OCI-LY1 (cell line): ENCODE results near the gene TRIM2.

ENCODE experiments used
- H2AFZ ChIP-seq: fragments of 200-600 bp; sonication (generic), shearing (Covaris generic); 2 replicates; pipeline ENCODE4 v1.6.0; 2014; ENCODE audit warnings: antibody characterized with exemption, mild to moderate bottlenecking, low read length
- H3F3A ChIP-seq: fragments of 200-600 bp; sonication (generic), shearing (Covaris generic); 2 replicates; pipeline ENCODE4 v1.6.0; 2014; ENCODE audit warnings: mild to moderate bottlenecking, antibody characterized with exemption, low read length, moderate library complexity; ENCODE audit not compliant: insufficient read depth
- H3K27ac ChIP-seq: fragments of 200-600 bp; sonication (generic); 2 replicates; pipeline ENCODE4 v1.5.1; 2014; ENCODE audit warnings: low read length, mixed run types, mild to moderate bottlenecking, low read depth; ENCODE audit not compliant: poor library complexity, severe bottlenecking
- H3K27me3 ChIP-seq: fragments of 200-600 bp; sonication (generic); 2 replicates; pipeline ENCODE4 v1.6.0; 2014; ENCODE audit warnings: antibody characterized with exemption, mild to moderate bottlenecking, low read length, moderate library complexity; ENCODE audit not compliant: insufficient read depth
- H3K36me3 ChIP-seq: fragments of 200-600 bp; sonication (generic); 2 replicates; pipeline ENCODE4 v1.6.1; 2014; ENCODE audit warnings: mild to moderate bottlenecking, antibody characterized with exemption, low read length, moderate library complexity, mixed read lengths; ENCODE audit not compliant: insufficient read depth
- H3K4me1 ChIP-seq: fragments of 200-600 bp; sonication (generic); 2 replicates; pipeline ENCODE4 v1.5.1; 2014; ENCODE audit warnings: mild to moderate bottlenecking, low read length, moderate library complexity; ENCODE audit not compliant: insufficient read depth, severe bottlenecking
- H3K4me2 ChIP-seq: fragments of 200-600 bp; sonication (generic), shearing (Covaris generic); 2 replicates; pipeline ENCODE4 v1.6.1; 2014; ENCODE audit warnings: low read length
- H3K4me3 ChIP-seq: fragments of 200-600 bp; sonication (generic); 2 replicates; pipeline ENCODE4 v1.5.1; 2014; ENCODE audit warnings: low read length, low read depth, mild to moderate bottlenecking, mixed read lengths; ENCODE audit not compliant: poor library complexity, severe bottlenecking
- H3K79me2 ChIP-seq: fragments of 200-600 bp; shearing (Covaris generic); 2 replicates; pipeline ENCODE4 v1.6.1; 2016; ENCODE audit warnings: mixed run types, low read length, mixed read lengths; ENCODE audit not compliant: insufficient read depth
- H3K9ac ChIP-seq: fragments of 200-600 bp; sonication (generic), shearing (Covaris generic); 2 replicates; pipeline ENCODE4 v1.6.1; 2014; ENCODE audit warnings: mild to moderate bottlenecking, low read length, mixed read lengths
- H3K9me2 ChIP-seq: fragments of 200-600 bp; sonication (generic), shearing (Covaris generic); 2 replicates; pipeline ENCODE4 v1.6.1; 2014; ENCODE audit warnings: low read depth, mild to moderate bottlenecking, low read length, mixed read lengths
- H3K9me3 ChIP-seq: fragments of 200-600 bp; shearing (Covaris generic); 2 replicates; pipeline ENCODE4 v1.6.1; 2014; ENCODE audit warnings: low read length, mixed read lengths
- H4K20me1 ChIP-seq: fragments of 200-600 bp; sonication (generic), shearing (Covaris generic); 2 replicates; pipeline ENCODE4 v1.6.0; 2016; ENCODE audit warnings: mild to moderate bottlenecking, low read length; ENCODE audit not compliant: insufficient read depth
- CTCF ChIP-seq: fragments of 200-600 bp; sonication (generic), shearing (Covaris generic); IDR thresholded peaks from 2 replicates; pipeline ENCODE4 v1.5.1; 2017; ENCODE audit warnings: mild to moderate bottlenecking, antibody characterized with exemption, low read length, moderate library complexity, mixed read lengths
- EZH2 ChIP-seq: fragments of 200-600 bp; sonication (generic), shearing (Covaris generic); IDR thresholded peaks from 2 replicates; pipeline ENCODE4 v1.8.0; 2017; ENCODE audit warnings: borderline replicate concordance, mixed run types, mild to moderate bottlenecking, antibody characterized with exemption, low read length, moderate library complexity, mixed read lengths

The TRIM2 gene

GRCh38 chr4:153218961-153219360 is 14.7 kb downstream of the TRIM2 start:
- Histone ChIP-seq H3F3A (no peaks in the 10 kb centered on the region), H3K4me2 (no peak overlapping the region), H2AFZ (no peak overlapping the region), H3K9me2 (no peaks in the 10 kb centered on the region), H3K79me2 (no peaks in the 10 kb centered on the region), H3K9ac (no peak overlapping the region), H3K9me3 (no peaks in the 10 kb centered on the region), H3K27me3 (peaks cover 8% of the 10 kb centered on the region), H4K20me1 (no peaks in the 10 kb centered on the region), H3K4me3 (no peak overlapping the region), H3K27ac (no peak overlapping the region), H3K36me3 (no peaks in the 10 kb centered on the region), H3K4me1 (peaks cover 15% of the 10 kb centered on the region)
- TF ChIP-seq EZH2 (no peak), CTCF (no peak)

GRCh38 chr4:153220682-153221395 is 16.6 kb downstream of the TRIM2 start:
- Histone ChIP-seq H3K9me2 (no peaks in the 10 kb centered on the region), H3F3A (no peaks in the 10 kb centered on the region), H3K4me1 (peaks cover 15% of the 10 kb centered on the region), H2AFZ (no peak overlapping the region), H3K79me2 (no peaks in the 10 kb centered on the region), H3K27ac (no peak overlapping the region), H3K36me3 (peaks cover 4% of the 10 kb centered on the region; the same call in 1 of the 2 replicates), H3K4me3 (no peak overlapping the region), H3K4me2 (no peak overlapping the region), H4K20me1 (no peaks in the 10 kb centered on the region), H3K27me3 (peaks cover 16% of the 10 kb centered on the region), H3K9me3 (peaks cover 9% of the 10 kb centered on the region; the same call in 1 of the 2 replicates), H3K9ac (no peak overlapping the region)
- TF ChIP-seq EZH2 (no peak), CTCF (no peak)

- Histone ChIP-seq H3K9ac (no peak overlapping the region; the same call in 1 of the 2 replicates), H2AFZ (no peak overlapping the region), H4K20me1 (no peaks in the 10 kb centered on the region), H3K79me2 (no peaks in the 10 kb centered on the region), H3K4me2 (peak overlapping the region; percentile 58), H3K9me2 (no peaks in the 10 kb centered on the region), H3K27me3 (peaks cover 20% of the 10 kb centered on the region), H3K4me3 (peak overlapping the region; percentile 49), H3F3A (no peaks in the 10 kb centered on the region), H3K27ac (no peak overlapping the region), H3K36me3 (peaks cover 4% of the 10 kb centered on the region; the same call in 1 of the 2 replicates), H3K9me3 (peaks cover 9% of the 10 kb centered on the region; the same call in 1 of the 2 replicates), H3K4me1 (peaks cover 15% of the 10 kb centered on the region)
- TF ChIP-seq CTCF, result no peak
- TF ChIP-seq EZH2, result no peak
Measured at GRCh38 chr4:153221783-153222706, 17.8 kb downstream of the TRIM2 start.
